Muscle of back (tissue), 11 donors: ENCODE results near the gene R3HDM1. TPM values are rescaled to one million over a fixed set of nuclear protein-coding genes. Genes with fewer than 3 reads are reported as not detected.
"Not testable (repeated sequence)": the region's sequence is repeated elsewhere in the genome, so short reads cannot be mapped to it uniquely, and the experiment has no call there.

ENCODE experiments used
- DNase-seq, 3 donors: peaks; one replicate each; pipeline versions ENCODE4 v3.0.0 to v3.0.0-alpha.2; 2013
- polyA plus RNA-seq, 10 donors: library from polyadenylated mRNA; unstranded; fragments of 120-200 nt; gene quantifications; one replicate each; pipeline ENCODE4 v1.2.1, GENCODE V29; 2013; ENCODE audit not compliant: insufficient read length in 10 of 10

The R3HDM1 gene
- polyA plus RNA-seq, 10 donors: 18.4 to 33.8 (median 25.6) TPM

DNA sequence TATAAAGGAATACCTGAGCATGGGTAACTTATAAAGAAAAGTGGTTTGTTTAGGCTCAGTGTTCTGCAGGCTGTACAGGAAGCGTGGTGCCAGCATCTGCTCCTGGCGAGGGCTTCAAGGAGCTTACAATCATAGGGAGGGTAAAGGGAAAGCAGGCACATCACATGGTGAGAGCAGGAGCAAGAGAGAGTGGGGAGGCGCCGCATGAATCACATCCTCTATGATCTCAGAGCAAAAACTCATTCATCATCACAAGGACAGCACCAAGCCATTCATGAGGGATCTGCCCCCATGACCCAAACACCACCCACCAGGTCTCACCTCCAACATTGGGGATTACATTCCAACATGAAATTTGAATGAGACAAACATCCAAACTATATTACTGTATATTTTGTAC is 32.5 kb downstream of the R3HDM1 start:
- no peak for DNase-seq

DNA sequence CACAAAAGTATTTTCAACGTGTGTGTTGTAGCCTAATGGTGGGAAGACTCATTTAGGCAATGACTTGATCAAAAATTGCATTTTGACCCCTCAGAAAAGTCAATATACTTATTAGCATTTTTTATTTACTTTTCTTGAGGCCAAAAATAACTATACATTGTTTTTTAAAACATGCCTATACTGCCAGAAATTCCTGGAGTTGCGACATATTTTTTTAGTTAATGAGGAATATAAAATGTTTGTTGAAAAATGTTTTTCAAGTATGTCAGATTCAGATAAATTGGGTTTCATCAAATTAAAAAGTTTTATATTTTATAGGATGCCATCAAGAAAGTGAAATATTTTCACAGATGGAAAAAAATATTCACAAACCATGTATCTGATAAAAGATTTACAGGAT is 39.6 kb downstream of the R3HDM1 start:
- no peak for DNase-seq

DNA sequence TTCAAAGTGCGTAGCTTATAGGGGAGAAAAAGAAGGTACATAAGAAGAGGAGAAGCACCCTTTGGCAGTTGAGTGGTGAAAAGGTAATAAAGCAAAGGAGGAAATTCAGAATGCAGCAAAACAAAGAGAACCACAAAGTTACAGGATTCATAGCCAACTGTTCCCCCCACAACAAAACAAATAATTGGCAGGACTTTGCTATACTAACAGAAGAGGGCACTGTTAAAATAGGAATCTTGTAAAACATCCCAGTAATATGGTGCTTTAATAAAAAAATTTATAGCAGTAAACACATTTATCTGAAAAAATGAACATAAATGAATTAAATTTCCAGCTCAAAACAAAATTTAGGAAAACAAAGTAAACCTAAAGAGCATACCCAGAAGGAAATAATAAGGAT is 42.3 kb downstream of the R3HDM1 start:
- DNase-seq: no peak

DNA sequence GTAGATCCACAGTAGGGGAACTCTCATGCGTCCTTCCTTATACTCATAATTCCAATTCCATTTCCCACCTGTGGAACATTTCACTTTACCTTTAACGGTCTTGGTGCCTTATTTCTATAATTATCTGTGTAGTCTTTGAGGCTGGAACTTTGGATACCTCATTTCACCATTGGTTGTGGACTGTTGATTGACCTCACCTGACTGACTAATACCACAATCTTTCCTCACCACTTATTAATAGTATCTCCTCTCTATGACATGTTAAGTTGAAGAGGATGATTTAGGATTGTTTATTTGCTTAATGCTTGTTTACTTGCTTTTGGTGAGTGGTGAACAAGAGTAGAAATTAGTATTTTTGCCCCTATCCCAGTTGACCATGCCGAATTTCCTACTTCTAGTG is 50.0 kb downstream of the R3HDM1 start:
- no peak for DNase-seq

DNA sequence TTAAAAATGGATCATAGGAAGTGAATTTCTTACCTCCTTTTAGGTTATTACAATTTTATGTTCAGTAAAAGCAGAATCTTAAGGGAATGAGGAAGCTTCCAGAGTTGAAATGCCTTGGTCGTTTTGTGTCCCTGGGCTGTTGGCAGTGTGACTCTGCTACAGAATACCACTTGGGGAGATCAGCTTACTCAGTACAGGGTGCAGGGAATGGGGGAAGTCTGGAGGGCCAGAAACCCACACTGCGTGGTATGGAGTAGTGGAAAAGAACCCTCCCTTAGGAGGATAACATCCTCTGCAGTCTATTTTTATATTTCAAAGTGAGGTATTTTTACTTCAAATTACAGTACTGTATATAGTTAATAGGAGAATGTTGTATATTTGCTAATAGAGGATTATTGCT is 51.1 kb downstream of the R3HDM1 start:
- no peak for DNase-seq

DNA sequence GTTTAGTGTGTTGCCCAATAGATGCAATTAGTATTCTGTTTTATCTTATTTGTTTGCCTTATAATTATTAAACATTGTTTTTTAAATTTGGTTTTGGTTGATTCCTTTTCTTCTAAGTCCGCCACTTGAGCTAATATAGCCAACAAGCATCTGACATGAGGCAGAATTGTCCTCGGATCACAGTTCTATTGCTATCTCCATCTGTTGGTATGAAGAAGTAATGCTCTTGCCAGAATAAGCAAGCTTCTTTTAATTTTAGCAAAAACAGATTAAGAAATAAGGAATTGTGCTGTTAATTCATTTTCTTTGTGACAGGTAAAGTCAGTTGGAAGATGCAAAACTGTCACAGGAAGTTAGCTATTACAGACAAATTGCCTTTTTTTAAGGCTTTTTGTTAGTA is 54.3 kb downstream of the R3HDM1 start:
- no peak for DNase-seq

DNA sequence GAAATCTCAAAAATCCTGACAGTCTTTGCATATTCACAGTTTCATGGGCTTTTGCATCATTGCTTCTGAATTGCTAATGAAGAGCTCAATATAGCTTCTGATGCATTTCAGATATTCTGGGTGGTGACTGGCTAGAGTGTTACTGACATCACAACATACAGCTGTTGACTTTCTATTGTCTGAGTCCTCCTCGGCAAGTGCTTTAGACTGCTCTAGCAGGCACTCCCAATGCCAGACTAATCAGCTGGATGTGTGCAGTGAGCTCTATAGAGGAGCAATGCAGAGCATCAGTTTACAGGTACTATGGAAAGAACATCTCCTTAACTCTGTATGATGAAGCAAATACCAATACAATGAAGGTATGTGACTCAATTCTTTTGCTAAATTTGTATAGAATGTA is 54.9 kb downstream of the R3HDM1 start:
- DNase-seq: no peak

DNA sequence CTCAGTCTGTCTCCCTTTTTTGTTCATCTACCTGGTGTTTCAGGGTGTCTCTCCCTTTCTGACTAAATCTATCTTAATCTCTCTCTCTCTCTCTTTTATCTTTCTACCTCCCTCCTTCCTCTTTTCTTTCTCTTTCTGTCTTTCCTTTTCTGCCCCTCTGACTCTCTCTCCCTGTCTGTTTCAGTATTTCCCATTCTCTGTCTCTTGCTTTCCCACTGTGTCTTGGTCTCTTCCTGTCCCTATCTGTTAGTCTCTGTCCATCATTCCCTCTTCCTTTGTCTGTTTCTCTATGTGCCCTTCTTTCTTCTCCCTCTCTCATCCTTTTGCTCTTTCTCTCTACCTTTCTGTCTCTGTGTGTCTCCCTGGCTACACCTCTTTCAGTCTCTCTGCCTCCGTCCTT is 56.7 kb downstream of the R3HDM1 start:
- no peak for DNase-seq

DNA sequence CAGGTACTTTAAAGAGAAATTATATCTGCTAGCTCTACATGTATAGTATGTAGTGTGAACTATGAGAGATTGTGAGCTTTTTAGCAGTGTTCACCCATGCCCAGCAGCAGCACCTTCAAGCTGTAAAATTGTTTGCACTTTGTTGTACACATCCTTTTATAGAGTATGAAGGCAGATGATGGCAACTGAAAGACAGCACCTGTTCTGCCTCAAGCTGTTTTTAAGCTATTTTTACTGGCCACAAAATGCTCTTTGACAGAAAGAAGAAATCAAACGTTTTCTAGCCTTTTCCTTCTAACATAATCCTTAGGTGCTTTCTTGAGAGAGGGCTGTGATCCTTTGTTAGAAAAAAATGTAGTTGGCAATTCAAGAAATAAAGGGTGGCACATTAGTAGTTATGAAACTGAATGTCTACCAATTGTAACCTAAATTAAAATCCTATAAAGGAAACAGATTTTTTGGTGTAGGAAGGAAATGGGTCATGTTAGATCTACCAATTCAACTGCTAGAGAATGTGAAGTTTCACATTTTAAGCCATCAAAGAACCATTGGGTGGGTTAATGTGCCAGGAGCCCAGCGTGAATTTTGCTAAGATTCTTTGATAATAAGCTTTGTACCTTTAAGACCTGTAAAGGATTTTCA is 59.5 kb downstream of the R3HDM1 start:
- no peak for DNase-seq

DNA sequence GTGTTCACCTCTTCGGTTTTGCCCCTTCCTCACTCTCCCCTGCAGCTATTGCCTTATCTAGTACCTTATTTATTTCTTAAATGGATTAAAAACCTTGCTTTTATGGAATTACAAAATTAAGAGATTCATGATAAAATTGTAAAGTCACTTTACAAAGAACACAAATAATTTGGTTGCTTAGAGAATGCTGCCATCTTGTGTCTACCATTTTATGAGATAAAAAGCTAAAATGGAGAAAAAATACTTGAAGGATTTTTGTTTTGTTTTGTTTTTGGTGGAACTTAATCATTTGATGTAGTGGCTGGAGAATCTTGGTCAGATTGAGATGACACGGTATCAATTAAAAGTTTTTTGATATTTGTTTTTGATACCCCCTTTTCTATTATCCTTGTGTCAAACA is 69.6 kb downstream of the R3HDM1 start:
- peak in 1 of 3 donors; percentile 12 for DNase-seq

DNA sequence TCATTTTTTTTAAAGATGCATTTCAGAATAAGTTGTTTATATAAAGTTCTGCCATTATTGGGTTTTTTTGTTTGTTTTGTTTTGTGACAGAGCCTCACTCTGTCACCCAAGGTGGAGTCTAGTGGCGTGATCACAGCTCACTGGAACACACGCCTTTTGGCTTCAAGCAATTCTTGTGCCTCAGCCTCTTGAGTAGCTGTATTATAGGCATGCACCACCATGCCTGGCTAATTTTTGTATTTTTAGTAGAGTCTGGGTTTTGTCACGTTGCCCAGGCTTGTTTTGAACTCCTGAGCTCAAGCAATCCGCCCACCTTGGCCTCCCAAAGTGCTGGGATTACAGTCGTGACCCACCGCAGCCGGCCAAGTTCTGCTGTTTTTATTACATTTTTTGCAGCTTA is 72.3 kb downstream of the R3HDM1 start:
- no peak for DNase-seq

DNA sequence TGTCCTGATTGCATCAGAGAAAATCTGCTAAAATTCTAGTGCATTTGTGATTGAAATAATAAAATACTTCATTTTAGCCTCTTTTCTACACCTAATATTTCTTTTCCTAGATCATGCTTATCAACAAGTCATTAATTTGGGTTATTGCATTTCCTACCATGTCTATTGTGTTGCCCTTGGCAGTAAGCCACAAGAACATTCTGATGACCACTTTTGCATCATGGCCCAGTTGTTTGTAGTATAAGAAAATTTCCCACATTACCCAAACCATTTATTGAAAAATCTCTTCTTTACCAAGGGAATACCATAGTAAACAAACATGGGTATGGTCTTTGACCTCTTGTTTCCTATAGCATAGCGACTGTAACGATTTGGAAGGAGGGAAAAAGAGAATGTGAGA is 76.3 kb downstream of the R3HDM1 start:
- DNase-seq: no peak

DNA sequence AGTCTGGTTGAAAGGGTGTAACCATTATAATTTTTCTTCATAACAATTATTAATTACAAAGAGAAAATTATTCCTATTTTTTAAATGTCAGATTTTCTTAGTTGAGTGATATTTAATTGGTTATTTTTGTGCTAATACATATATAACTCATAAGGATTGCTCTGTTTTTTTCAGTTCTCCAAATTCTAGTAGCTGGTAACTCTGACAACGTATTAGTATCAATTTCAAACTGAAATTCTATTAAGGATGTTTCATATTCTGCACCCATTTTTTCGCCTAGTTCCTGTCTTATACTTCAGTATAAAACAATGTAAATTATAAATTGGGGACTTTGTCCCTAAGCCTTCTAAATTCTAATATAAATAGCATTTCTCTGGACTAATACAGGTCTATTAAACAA is 81.0 kb downstream of the R3HDM1 start:
- DNase-seq: no peak

DNA sequence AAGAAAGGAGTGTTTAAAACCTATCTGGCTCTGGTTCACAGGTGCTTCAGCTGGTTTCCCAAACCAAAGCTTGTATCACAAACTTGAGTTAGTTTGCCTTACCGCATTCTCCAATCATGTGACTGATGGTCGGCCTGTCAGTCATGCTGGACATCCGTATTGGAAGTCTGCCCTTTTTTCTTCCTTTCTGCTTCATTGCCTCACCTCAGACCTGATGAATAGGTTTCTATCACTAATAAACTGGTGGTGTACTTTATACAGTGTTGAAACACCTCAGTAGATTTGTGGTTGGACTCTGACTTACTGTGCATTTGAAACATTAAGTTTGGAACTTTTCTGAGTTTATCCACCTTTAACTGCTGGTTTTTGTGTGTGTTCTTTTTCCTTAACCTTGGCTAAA is 84.1 kb downstream of the R3HDM1 start:
- DNase-seq: no peak

DNA sequence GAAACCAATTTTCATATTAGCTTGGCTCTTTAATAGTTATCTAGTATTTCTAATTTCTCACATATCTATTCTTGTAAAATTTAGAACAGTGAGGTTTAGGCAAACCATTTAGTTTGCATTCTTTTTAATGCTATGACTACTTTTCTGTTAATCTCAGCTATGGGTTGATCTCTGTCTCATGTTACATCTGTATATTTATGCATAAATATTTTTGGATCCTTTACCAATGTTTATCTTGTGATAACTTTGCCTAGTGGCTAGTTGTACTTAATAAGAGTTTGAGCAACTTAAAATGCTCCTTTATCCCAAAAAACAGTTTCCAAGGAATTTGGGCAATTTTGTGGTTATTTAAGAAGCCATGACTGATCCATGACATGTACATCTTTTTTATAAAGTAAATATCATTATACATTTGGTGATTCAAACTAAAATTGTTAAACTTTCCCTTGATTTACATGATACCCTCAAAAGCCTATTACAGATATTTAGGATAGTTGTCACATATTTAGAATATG is 86.3 kb downstream of the R3HDM1 start:
- DNase-seq: no peak

DNA sequence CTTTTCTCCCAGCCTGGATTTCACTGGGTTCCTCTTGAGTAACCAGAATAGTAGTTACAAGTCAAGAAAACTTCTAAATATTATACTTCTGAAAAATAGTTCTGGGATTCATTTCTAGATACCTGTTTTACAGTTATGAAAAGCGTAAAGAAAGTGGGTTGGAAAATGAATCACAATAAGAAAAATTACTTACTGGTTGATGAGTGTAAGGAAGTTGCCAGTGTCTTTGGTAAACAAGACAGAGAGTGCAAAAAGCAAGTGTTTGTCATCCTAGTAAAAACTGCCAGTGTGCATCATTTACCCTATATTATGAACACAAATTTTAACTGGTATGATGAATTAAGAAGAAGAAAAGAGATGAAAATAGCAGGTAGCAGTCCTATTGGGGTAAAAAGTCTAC is 88.9 kb downstream of the R3HDM1 start:
- no peak for DNase-seq

DNA sequence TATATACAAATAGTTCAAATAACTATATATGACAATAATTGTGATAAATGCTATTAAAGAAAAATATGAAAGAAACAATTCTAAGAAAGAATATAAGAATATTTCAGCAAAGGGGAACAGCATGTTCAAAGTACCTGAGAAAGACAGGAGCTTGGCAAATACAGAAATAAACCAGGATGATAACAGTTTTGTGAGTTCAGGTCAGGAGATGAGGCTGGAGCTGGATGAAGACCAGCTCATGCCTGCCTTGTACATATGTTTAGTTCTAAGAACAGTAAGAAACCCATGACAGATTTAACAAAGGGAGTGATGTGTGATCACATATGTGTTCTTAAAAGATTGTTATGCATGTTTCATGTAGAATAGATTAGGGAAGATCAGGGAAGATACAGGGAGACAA is 98.2 kb downstream of the R3HDM1 start:
- no peak for DNase-seq

DNA sequence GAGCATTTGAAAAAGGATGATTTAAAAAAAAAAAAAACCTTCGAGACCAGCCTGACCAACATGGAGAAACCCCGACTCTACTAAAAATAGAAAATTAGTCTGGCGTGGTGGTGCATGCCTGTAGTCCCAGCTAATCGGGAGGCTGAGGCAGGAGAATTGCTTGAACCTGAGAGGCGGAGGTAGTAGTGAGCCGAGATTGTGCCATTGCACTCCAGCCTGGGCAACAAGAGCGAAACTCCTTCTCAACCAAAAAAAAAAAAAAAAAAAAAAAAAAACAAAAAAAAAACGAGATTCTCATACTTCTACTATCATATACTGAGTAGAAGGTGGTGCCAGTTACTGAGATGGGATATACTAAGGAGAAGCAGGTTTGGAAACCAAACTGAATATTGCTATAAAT is 98.8 kb downstream of the R3HDM1 start:
- DNase-seq: not testable (repeated sequence)

DNA sequence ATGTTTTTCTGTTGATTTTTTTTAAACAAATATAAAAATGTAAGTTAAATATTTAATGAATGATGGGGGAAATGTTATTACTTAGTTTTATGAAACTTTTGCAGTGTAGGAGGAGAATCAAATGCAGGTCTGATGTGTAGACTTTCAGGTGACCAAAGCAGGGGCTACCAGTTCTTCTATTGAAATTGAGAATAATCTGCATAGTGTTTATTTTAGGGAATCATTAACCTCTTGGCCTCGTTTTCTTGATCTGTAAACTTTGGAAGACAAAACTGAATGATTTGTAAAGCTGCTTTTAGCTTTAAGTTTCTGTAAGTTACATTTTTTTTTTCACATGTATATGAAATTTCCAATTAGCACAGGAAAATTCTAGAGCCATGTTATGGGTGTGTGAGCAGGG is 99.2 kb downstream of the R3HDM1 start:
- DNase-seq: no peak

DNA sequence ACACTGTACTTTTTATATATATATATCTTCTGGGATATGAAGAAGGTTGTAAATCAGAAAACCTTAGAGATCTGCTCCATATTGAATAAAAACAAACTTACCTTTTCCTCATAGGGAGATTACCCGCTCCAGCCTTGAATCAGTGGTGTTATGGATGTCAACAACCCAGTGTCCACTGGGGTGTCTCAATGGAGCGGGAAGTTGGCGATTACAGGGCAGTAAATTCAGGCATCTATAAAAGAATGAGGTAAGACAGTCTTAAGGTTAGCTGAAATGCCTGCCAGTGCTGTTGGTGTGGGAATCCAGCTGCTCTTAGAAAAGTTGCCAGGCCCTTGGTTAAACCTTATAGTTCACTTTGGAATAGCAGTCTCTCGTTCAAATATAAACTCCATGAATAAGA is 102.3 kb downstream of the R3HDM1 start:
- no peak for DNase-seq

DNA sequence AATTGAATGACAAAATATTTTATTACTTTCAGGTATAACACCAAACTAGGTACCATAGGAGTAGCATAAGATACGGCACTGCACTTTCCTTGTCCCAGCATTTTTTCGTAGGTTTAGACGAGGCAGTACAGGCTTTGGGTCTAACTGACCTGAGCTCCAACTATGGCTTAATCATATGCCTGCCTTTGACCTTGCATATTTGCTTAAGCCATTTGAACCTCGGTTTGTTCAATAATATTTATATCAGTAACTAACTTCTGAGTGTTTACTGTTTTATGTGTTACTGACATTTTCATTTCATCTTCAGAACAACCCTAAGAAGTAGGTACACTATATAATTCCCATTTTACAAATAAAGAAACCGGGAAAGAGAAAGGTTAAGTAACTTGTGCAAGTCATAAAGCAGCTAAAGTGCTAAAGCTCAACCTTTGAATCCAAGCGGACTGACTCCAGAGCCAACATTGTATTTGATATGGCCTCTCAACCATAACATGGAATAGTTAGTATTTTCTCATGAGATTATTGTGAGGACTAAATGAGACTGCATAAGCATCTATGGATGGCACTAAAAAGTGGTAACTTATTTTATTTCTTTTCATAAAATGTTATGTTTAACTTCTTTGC is 104.0 kb downstream of the R3HDM1 start:
- no peak for DNase-seq

DNA sequence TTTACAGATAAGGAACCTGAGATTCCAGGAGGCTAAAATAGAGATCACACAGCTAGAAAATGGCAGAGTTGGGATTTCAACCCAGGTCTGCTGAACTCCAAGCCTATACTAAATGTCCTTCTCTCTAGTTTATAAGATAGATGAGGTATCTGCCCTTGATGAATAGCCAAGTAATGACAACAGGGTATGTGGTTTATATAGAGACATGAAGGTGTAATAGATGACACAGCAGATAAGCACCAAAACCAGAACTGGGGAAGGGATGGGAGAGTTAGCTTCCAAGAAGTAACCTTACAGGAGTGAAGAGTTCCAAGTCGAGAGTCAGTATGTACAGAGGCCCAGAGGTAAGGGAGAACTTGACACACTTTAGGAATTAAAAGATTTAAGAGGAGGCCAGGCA is 105.7 kb downstream of the R3HDM1 start:
- no peak for DNase-seq

DNA sequence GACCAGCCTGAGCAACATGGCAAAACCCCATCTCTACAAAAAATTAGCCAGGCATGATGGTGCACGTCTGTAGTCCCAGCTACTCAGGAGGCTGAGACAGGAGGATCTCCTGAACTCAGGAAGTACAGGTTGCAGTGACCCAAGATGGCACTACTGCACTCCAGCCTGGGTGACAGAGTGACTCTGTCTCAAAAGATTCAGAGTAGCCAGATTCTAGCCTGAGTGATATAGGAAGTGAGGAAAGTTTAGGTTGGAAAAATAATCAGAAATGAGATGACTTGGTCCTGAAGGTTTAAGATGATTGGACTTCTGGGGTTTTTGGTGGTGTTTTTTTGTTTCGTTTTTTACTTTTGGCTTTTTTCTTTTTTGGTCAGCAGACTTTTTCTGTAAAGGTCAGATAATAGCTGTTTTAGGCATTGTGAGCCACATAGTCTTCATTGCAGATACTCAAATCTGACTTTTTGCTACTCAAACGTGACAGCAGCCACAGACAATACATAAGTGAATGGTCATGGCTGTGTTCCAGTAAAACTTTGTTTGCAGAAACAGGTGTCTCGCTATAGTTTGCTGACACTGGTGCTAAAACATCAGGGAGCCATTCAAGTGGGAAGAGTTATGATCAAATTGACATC is 106.3 kb downstream of the R3HDM1 start:
- no peak for DNase-seq

DNA sequence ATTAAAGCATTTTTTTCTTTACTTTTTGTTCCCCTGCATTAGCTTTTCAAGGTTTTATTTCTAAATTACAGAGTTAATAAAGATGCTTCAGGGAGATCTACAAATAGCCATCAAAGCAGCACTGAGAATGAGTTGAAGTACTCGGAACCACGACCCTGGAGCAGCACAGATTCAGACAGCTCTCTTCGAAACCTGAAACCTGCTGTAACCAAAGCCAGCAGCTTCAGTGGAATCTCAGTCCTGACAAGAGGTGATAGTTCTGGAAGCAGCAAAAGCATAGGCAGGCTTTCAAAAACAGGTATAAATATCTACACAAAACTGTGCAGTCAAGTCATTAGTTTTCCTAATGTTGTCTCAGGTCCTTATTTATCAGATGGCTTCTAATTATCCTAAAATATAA is 107.5 kb downstream of the R3HDM1 start:
- no peak for DNase-seq
